A549 treated with dexamethasone at 1 μM for 4 hours (cell line): Measurements from ENCODE around the gene KLHDC3. TPM values are rescaled to one million over a fixed set of nuclear protein-coding genes. Genes with fewer than 3 reads are reported as not detected.

ENCODE experiments used
- total RNA-seq: library from RNA; stranded (reverse); fragments of 200-300 nt; extraction: Qiagen RNA extraction; gene quantifications from 5 replicates; pipeline ENCODE4 v1.2.3, GENCODE V29; 2022

The KLHDC3 gene
- total RNA-seq, result 25.9 to 28.6 TPM (median 27.3 TPM) in 5 replicates

GRCh38 chr6:43013843-43014433 lies at the start of gene KLHDC3, which contains the start of gene MEA1:
Gene KLHDC3 (plus strand): TSS chr6:43014249. CDS start chr6:43017193, 2,944 bp downstream.
Gene MEA1 (minus strand): TSS chr6:43013946. CDS start chr6:43013813, 133 bp downstream.

GRCh38 chr6:42978839-42979522 lies 35.1 kb upstream of the KLHDC3 start, which contains the start of gene PEX6:
Gene PEX6 (minus strand): TSS chr6:42979181. CDS start chr6:42979150, 31 bp downstream.

DNA sequence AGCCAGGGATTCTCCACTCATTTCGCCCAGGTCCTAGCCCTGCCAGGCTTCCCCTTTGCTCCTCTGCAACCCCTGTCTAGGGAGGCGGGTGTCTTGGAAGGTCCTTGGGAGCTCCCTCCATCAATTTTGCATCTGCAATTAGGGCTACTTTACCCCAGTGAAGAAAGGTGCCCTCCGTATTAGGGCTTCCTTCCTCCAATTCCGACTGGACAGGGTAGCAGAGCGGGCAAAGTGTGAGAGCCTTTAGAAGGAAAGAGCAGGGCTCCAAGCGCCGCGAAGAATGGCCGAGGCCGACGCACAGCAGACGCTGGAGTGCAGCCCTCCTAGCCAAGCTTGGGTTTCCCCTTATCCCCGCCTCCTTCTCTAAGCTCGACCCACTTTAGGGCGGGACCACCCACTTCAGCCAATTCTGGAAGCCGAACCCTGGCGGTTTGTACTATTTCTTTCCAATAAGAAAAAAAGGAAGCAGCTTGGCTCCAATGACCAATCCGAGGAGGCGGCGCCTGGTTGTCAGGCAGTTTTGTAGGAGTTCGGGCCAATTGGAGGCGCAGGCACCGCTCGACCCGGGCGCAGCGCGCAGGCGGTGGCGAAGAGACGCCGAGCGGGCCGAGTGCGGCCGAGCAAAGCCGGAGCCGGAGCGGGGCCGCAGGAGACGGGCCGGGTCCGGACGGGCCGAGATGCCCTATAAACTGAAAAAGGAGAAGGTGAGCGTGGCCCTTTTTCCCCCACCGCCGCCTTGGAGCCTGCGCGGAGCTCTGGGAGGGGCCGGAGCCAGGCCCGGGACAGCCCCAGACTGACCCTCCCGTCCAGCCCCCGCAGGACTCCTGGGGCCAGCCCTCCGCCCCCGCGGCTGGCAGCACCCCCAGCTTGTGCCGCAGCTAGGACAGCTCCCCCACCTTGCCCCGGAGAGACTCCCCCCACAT lies 29.8 kb upstream of the KLHDC3 start, which contains the start of gene PPP2R5D:
Gene PPP2R5D (plus strand): TSS at position 570 of the 923 bp plus-strand sequence. CDS start 108 bp downstream, at position 678.

DNA sequence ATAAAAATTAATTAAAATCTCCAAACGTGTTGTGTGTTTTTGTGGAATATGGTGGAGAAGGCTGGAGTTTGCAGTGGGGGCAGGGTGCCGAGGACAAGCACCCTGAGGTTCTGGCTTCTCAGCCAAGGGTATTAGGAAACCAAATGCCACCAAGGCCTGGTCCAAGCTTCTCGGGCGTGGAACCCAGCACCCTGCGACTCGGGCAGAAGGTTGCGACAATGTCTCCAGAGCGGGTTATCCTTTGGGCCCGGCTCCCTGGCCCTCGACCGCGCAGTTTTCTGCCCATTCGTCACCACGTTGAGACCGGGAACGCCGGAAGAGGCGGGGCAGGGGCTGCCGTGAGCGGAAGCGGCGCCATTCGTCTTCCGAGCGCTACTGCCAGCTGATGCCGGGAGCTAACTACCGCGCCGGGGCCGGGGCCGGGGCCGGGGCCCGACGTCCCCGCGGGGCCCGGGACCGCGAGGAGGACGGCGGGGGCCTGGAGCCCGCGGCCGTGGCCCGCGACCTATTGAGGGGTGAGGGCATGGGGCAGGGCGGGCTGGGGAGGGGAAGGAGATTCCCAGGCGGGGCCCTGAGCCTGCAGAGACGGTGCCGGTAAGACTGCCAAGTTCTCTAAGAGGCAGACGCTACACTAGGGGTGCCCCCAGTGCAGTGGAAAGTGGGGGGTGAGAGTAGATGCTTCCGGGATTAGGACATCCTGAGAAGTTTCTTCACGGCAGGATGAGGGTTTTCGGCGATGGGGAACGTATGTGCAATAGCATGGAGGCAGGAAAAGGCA lies 7.4 kb downstream of the KLHDC3 start, which contains the start of gene RRP36:
Gene RRP36 (plus strand): TSS at position 354 of the 778 bp plus-strand sequence. CDS start 32 bp downstream, at position 386.

GRCh38 chr6:43053545-43054205 lies 39.6 kb downstream of the KLHDC3 start, which contains the start of gene CUL7:
Gene CUL7 (minus strand): TSS chr6:43053851. CDS start chr6:43052788, 1,063 bp downstream.

GRCh38 chr6:43059168-43060033 lies 45.4 kb downstream of the KLHDC3 start, which contains the start of the genes KLC4 and MRPL2:
Gene KLC4 (plus strand): TSS chr6:43059631. CDS start chr6:43061336, 1,705 bp downstream.
Gene MRPL2 (minus strand): TSS chr6:43059434. CDS start chr6:43059381, 53 bp downstream.

Other genes starting within 250 kb of the KLHDC3 start
- 2.5 to 3.7 TPM (median 3.2 TPM) in 5 replicates for gene BICRAL, start 232.2 kb upstream of the KLHDC3 start, total RNA-seq
- 63.6 to 78.7 TPM (median 69.2 TPM) in 5 replicates for gene RPL7L1, start 134.6 kb upstream of the KLHDC3 start, total RNA-seq
- gene PTCRA, start 98.2 kb upstream of the KLHDC3 start, total RNA-seq, result not detected in 5 replicates
- gene CNPY3, start 84.8 kb upstream of the KLHDC3 start, total RNA-seq, result 33.9 to 43.7 TPM (median 41.4 TPM) in 5 replicates
- gene GNMT, start 53.5 kb upstream of the KLHDC3 start, total RNA-seq, result 0.08 to 0.19 TPM (median 0.13 TPM) in 4 of 5 replicates, not detected in the other
- gene PEX6, start 35.1 kb upstream of the KLHDC3 start, total RNA-seq, result 5.8 to 10.5 TPM (median 10.1 TPM) in 5 replicates
- gene PPP2R5D, start 29.7 kb upstream of the KLHDC3 start, total RNA-seq, result 28.4 to 31.5 TPM (median 29.7 TPM) in 5 replicates
- gene MEA1, start 303 bp upstream of the KLHDC3 start, total RNA-seq, result 93.9 to 110 TPM (median 98.0 TPM) in 5 replicates
- 70.2 to 79.1 TPM (median 72.4 TPM) in 5 replicates for gene RRP36, start 7.4 kb downstream of the KLHDC3 start, total RNA-seq
- gene CUL7, start 39.6 kb downstream of the KLHDC3 start, total RNA-seq, result 5.4 to 8.8 TPM (median 8.4 TPM) in 5 replicates
- 51.6 to 56.6 TPM (median 55.3 TPM) in 5 replicates for gene MRPL2, start 45.2 kb downstream of the KLHDC3 start, total RNA-seq
- gene KLC4, start 45.4 kb downstream of the KLHDC3 start, total RNA-seq, result 4.9 to 8.2 TPM (median 6.4 TPM) in 5 replicates
- gene PTK7, start 62.1 kb downstream of the KLHDC3 start, total RNA-seq, result 4.0 to 5.0 TPM (median 4.4 TPM) in 5 replicates
- 12.2 to 17.9 TPM (median 16.7 TPM) in 5 replicates for gene SRF, start 157.0 kb downstream of the KLHDC3 start, total RNA-seq
- 6.1 to 9.7 TPM (median 9.2 TPM) in 5 replicates for gene CUL9, start 167.9 kb downstream of the KLHDC3 start, total RNA-seq
- gene DNPH1, start 215.2 kb downstream of the KLHDC3 start, total RNA-seq, result 77.1 to 92.6 TPM (median 87.3 TPM) in 5 replicates
- 0.02 to 0.07 TPM (median 0.05 TPM) in 5 replicates for gene TTBK1, start 229.2 kb downstream of the KLHDC3 start, total RNA-seq